Measurements from ENCODE around the gene LMNTD2. TPM values are rescaled to one million over a fixed set of nuclear protein-coding genes. Genes with fewer than 3 reads are reported as not detected.

LMNTD2 gene
- total RNA-seq, 1 donor from 2014 or later, result 5.9 TPM

GRCh38 chr11:567011-567628, 6.6 kb upstream of the LMNTD2 start:
- H3K36me3 ChIP-seq, result no peaks in the 10 kb centered on the region
- no peaks in the 10 kb centered on the region for H3K9me3 ChIP-seq
- H3K27ac ChIP-seq, result peak overlapping the region; percentile 63
- DNase-seq (no peak), ATAC-seq (no peak)
- no peaks in the 10 kb centered on the region for H3K27me3 ChIP-seq
- peak overlapping the region; percentile 56 for H3K4me3 ChIP-seq
- H3K4me1 ChIP-seq, result peaks cover 8% of the 10 kb centered on the region
- no peak for TF ChIP-seq CTCF (IDR thresholded peaks at IDR 0.05)
- intact Hi-C loops (cut with DNase I), result no loop called here

- H3K36me3 ChIP-seq, result no peaks in the 10 kb centered on the region
- H3K9me3 ChIP-seq, result no peaks in the 10 kb centered on the region
- ATAC-seq, result no peak
- H3K4me3 ChIP-seq, result no peak overlapping the region
- no peak for TF ChIP-seq CTCF (IDR thresholded peaks at IDR 0.05)
- no peak overlapping the region for H3K27ac ChIP-seq
- H3K4me1 ChIP-seq, result peaks cover 12% of the 10 kb centered on the region
- intact Hi-C loops (cut with DNase I), result no loop called here
- DNase-seq, result no peak
- H3K27me3 ChIP-seq, result no peaks in the 10 kb centered on the region
Measured at GRCh38 chr11:565921-566509, 5.5 kb upstream of the LMNTD2 start.

GRCh38 chr11:563812-564578, 3.5 kb upstream of the LMNTD2 start:
- no peak for DNase-seq

GRCh38 chr11:563066-563811, 2.7 kb upstream of the LMNTD2 start:
- H3K36me3 ChIP-seq, result no peaks in the 10 kb centered on the region
- H3K9me3 ChIP-seq, result no peaks in the 10 kb centered on the region
- H3K27ac ChIP-seq, result no peak overlapping the region
- ATAC-seq (no peak), DNase-seq (peak; percentile 69)
- intact Hi-C loops (cut with DNase I), result no loop called here
- TF ChIP-seq CTCF (IDR thresholded peaks at IDR 0.05), result no peak
- no peak overlapping the region for H3K4me3 ChIP-seq
- H3K4me1 ChIP-seq, result peaks cover 10% of the 10 kb centered on the region
- peaks cover 3% of the 10 kb centered on the region for H3K27me3 ChIP-seq

More at GRCh38 chr11:563812-564578, 3.5 kb upstream of the LMNTD2 start:
- Histone ChIP-seq H3K9me3 (no peaks in the 10 kb centered on the region), H3K36me3 (no peaks in the 10 kb centered on the region), H3K27me3 (peaks cover 3% of the 10 kb centered on the region), H3K4me1 (peaks cover 11% of the 10 kb centered on the region), H3K27ac (no peak overlapping the region), H3K4me3 (no peak overlapping the region)
- intact Hi-C loops (cut with DNase I), result no loop called here
- TF ChIP-seq CTCF (IDR thresholded peaks at IDR 0.05), result no peak
- no peak for ATAC-seq

- intact Hi-C loops (cut with DNase I), result no loop called here
- ATAC-seq (no peak), DNase-seq (peak; percentile 67)
- H3K4me1 ChIP-seq, result peaks cover 10% of the 10 kb centered on the region
- peaks cover 3% of the 10 kb centered on the region for H3K27me3 ChIP-seq
- H3K36me3 ChIP-seq, result no peaks in the 10 kb centered on the region
- peak overlapping the region; percentile 18 for H3K27ac ChIP-seq
- no peaks in the 10 kb centered on the region for H3K9me3 ChIP-seq
- H3K4me3 ChIP-seq, result peak overlapping the region; percentile 66
- TF ChIP-seq CTCF (IDR thresholded peaks at IDR 0.05), result no peak
Measured at GRCh38 chr11:562046-562645, 1.6 kb upstream of the LMNTD2 start.
